Measurements from ENCODE around the gene ATP4A.

Gene ATP4A

DNA sequence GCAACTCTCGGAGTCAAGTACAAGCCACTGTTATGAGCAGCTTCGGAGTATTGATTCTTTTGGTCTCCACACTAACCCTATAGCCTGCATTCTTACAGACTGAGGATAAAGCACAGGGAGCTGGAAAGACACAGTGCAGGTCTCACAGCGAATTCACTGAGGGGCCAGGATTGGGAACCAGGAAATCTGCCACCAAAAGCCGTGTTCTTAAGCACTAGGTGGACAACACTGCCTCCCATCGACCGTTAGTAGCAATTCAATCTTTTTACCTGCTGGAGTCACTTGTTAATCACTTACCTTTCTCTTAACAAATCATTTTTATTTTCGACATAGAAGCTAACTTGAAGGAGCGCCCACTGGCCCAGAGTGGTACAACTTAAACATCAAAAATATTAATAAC is 28.8 kb upstream of the ATP4A start:
- TF ChIP-seq, protein P1, sequence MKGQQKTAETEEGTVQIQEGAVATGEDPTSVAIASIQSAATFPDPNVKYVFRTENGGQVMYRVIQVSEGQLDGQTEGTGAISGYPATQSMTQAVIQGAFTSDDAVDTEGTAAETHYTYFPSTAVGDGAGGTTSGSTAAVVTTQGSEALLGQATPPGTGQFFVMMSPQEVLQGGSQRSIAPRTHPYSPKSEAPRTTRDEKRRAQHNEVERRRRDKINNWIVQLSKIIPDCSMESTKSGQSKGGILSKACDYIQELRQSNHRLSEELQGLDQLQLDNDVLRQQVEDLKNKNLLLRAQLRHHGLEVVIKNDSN (IDR thresholded peaks at IDR 0.05) = no peak
- no peak for TF ChIP-seq EGR1 (IDR thresholded peaks at IDR 0.05)
- TF ChIP-seq, protein P2, sequence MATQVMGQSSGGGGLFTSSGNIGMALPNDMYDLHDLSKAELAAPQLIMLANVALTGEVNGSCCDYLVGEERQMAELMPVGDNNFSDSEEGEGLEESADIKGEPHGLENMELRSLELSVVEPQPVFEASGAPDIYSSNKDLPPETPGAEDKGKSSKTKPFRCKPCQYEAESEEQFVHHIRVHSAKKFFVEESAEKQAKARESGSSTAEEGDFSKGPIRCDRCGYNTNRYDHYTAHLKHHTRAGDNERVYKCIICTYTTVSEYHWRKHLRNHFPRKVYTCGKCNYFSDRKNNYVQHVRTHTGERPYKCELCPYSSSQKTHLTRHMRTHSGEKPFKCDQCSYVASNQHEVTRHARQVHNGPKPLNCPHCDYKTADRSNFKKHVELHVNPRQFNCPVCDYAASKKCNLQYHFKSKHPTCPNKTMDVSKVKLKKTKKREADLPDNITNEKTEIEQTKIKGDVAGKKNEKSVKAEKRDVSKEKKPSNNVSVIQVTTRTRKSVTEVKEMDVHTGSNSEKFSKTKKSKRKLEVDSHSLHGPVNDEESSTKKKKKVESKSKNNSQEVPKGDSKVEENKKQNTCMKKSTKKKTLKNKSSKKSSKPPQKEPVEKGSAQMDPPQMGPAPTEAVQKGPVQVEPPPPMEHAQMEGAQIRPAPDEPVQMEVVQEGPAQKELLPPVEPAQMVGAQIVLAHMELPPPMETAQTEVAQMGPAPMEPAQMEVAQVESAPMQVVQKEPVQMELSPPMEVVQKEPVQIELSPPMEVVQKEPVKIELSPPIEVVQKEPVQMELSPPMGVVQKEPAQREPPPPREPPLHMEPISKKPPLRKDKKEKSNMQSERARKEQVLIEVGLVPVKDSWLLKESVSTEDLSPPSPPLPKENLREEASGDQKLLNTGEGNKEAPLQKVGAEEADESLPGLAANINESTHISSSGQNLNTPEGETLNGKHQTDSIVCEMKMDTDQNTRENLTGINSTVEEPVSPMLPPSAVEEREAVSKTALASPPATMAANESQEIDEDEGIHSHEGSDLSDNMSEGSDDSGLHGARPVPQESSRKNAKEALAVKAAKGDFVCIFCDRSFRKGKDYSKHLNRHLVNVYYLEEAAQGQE (IDR thresholded peaks at IDR 0.05; ENCODE audit: low read depth) = no peak
- no peak for TF ChIP-seq EP300 (IDR thresholded peaks at IDR 0.05; ENCODE audit: borderline replicate concordance)
- peak; percentile 74 for TF ChIP-seq RAD21 (IDR thresholded peaks at IDR 0.05; ENCODE audit: low read depth)

DNA sequence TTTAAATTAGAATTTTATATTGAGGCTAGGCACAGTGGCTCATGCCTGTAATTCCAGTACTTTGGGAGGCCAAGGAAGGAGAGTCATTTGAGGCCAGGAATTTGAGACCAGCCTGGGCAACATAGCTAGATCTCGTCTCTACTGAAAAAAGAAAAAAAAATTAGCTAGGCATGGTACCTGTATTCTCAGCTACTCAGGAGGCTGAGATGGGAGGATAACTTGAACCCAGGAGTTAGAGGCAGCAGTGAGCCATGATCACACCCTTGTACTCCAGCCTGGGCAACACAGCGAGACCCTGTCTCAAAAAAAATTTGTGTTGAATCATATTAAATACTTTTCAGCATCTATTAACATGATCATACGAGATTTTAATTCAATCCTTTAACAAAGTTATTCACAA is 27.4 kb upstream of the ATP4A start:
- no peak for TF ChIP-seq CREB1 (IDR thresholded peaks at IDR 0.05; ENCODE audit: low read depth)
- no peak for TF ChIP-seq RAD21 (IDR thresholded peaks at IDR 0.05; ENCODE audit: low read depth)
- no peak for TF ChIP-seq EGR1 (IDR thresholded peaks at IDR 0.05)
- TF ChIP-seq NFIC (IDR thresholded peaks at IDR 0.05) = no peak
- TF ChIP-seq TAF1 (IDR thresholded peaks at IDR 0.05; ENCODE audit: low read depth) = no peak
- no peak for TF ChIP-seq YY1 (IDR thresholded peaks at IDR 0.05; ENCODE audit: low read depth)
- TF ChIP-seq, protein P2 (IDR thresholded peaks at IDR 0.05; ENCODE audit: low read depth) = no peak
- TF ChIP-seq, protein P1 (IDR thresholded peaks at IDR 0.05) = no peak
- no peak for TF ChIP-seq EP300 (IDR thresholded peaks at IDR 0.05; ENCODE audit: borderline replicate concordance)
- no peak for TF ChIP-seq TEAD4 (IDR thresholded peaks at IDR 0.05)
- no peak for TF ChIP-seq FOXM1 (IDR thresholded peaks at IDR 0.05; ENCODE audit: borderline replicate concordance, low read depth)
- no peak for TF ChIP-seq CEBPB (IDR thresholded peaks at IDR 0.05)
- TF ChIP-seq, protein P3, sequence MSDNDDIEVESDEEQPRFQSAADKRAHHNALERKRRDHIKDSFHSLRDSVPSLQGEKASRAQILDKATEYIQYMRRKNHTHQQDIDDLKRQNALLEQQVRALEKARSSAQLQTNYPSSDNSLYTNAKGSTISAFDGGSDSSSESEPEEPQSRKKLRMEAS (IDR thresholded peaks at IDR 0.05) = no peak
- no peak for TF ChIP-seq ZBTB7A (IDR thresholded peaks at IDR 0.05; ENCODE audit: low read depth)
- no peak for TF ChIP-seq TCF12 (IDR thresholded peaks at IDR 0.05; ENCODE audit: low read depth)

- TF ChIP-seq TAF1 (IDR thresholded peaks at IDR 0.05; ENCODE audit: low read depth) (no peak), NFIC (IDR thresholded peaks at IDR 0.05) (no peak), EP300 (IDR thresholded peaks at IDR 0.05; ENCODE audit: borderline replicate concordance) (no peak), ZBTB7A (IDR thresholded peaks at IDR 0.05; ENCODE audit: low read depth) (no peak), TCF12 (IDR thresholded peaks at IDR 0.05; ENCODE audit: low read depth) (no peak), CEBPB (IDR thresholded peaks at IDR 0.05) (no peak), EGR1 (IDR thresholded peaks at IDR 0.05) (no peak), YY1 (IDR thresholded peaks at IDR 0.05; ENCODE audit: low read depth) (no peak), CREB1 (IDR thresholded peaks at IDR 0.05; ENCODE audit: low read depth) (no peak), RAD21 (IDR thresholded peaks at IDR 0.05; ENCODE audit: low read depth) (no peak)
- TF ChIP-seq, protein P1 (IDR thresholded peaks at IDR 0.05) = no peak
- TF ChIP-seq, protein P2 (IDR thresholded peaks at IDR 0.05; ENCODE audit: low read depth) = no peak
Observed at GRCh38 chr19:35587321-35587720, 23.9 kb upstream of the ATP4A start.

DNA sequence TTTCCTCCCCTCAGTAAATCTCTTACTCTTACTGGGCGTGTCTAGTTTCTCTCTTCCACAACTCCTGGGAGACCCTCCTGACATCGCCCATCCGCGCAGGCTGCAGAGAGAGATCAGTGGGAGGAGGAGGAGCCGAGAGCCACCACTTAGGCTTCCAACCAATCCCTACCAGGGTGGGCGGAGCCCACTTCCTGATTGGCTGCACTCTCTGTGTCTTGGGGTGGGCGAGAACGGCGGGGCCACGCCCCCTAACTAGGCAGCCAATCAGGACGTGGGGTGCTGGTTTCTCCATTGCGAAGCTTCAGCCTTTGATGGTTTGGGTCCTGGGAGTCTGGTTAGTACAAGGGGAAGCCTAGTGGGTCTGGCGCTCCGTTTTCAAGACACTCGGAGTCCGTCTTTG is 22.4 kb upstream of the ATP4A start, which contains the start of gene PMIS2:
TSS of gene PMIS2 (plus strand) at position 326 of the 400 bp plus-strand sequence. CDS start 87 bp downstream, outside the sequence.
- TF ChIP-seq, protein P3 (IDR thresholded peaks at IDR 0.05) = no peak
- no peak for TF ChIP-seq ZBTB7A (IDR thresholded peaks at IDR 0.05; ENCODE audit: low read depth)
- no peak for TF ChIP-seq EP300 (IDR thresholded peaks at IDR 0.05; ENCODE audit: borderline replicate concordance)
- no peak for TF ChIP-seq TAF1 (IDR thresholded peaks at IDR 0.05; ENCODE audit: low read depth)
- no peak for TF ChIP-seq TCF12 (IDR thresholded peaks at IDR 0.05; ENCODE audit: low read depth)
- no peak for TF ChIP-seq TEAD4 (IDR thresholded peaks at IDR 0.05)
- no peak for TF ChIP-seq NFIC (IDR thresholded peaks at IDR 0.05)
- TF ChIP-seq, protein P1 (IDR thresholded peaks at IDR 0.05) = no peak
- TF ChIP-seq EGR1 (IDR thresholded peaks at IDR 0.05) = no peak
- no peak for TF ChIP-seq CREB1 (IDR thresholded peaks at IDR 0.05; ENCODE audit: low read depth)
- TF ChIP-seq FOXM1 (IDR thresholded peaks at IDR 0.05; ENCODE audit: borderline replicate concordance, low read depth) = no peak

Data from Ishikawa (cell line).